H9 (cell line): Measurements from ENCODE around the gene PHETA1. TPM values are rescaled to one million over a fixed set of nuclear protein-coding genes. Genes with fewer than 3 reads are reported as not detected.
"Not testable (repeated sequence)": the region's sequence is repeated elsewhere in the genome, so short reads cannot be mapped to it uniquely, and the experiment has no call there.

ENCODE experiments used
- DNase-seq: peaks from one replicate; pipeline ENCODE4 v3.0.0-alpha.2; 2017
- H2AFZ ChIP-seq: one replicate; pipeline ENCODE4 v1.6.1; 2013; ENCODE audit warnings: mild to moderate bottlenecking, low read length, control low read depth, moderate library complexity
- H2AK5ac ChIP-seq: 2 replicates; pipeline ENCODE4 v1.6.1; 2013; ENCODE audit warnings: low read length, control low read depth, mixed read lengths; ENCODE audit not compliant: insufficient read length
- H2BK120ac ChIP-seq: one replicate; pipeline ENCODE4 v1.6.1; 2013; ENCODE audit warnings: low read depth, mild to moderate bottlenecking, low read length, control low read depth, inconsistent platforms; ENCODE audit not compliant: poor library complexity, severe bottlenecking
- H2BK12ac ChIP-seq: 2 replicates; pipeline ENCODE4 v1.6.1; 2013; ENCODE audit warnings: low read length, control low read depth, mixed read lengths, low read depth; ENCODE audit not compliant: insufficient read length
- H2BK15ac ChIP-seq: 2 replicates; pipeline ENCODE4 v1.6.1; 2013; ENCODE audit warnings: low read depth, low read length, control low read depth
- H2BK20ac ChIP-seq: one replicate; pipeline ENCODE4 v1.6.1; 2013; ENCODE audit warnings: low read depth, mild to moderate bottlenecking, low read length, control low read depth, inconsistent platforms; ENCODE audit not compliant: poor library complexity, severe bottlenecking
- H2BK5ac ChIP-seq: 2 replicates; pipeline ENCODE4 v1.6.1; 2013; ENCODE audit warnings: low read length, control low read depth, mixed read lengths; ENCODE audit not compliant: insufficient read length
- H3K14ac ChIP-seq: 2 replicates; pipeline ENCODE4 v1.6.1; 2013; ENCODE audit warnings: low read length, control low read depth; ENCODE audit not compliant: insufficient read depth
- H3K18ac ChIP-seq: 2 replicates; pipeline ENCODE4 v1.6.1; 2013; ENCODE audit warnings: low read depth, mild to moderate bottlenecking, mixed read lengths, low read length, control low read depth; ENCODE audit not compliant: insufficient read length
- H3K23ac ChIP-seq: 2 replicates; pipeline ENCODE4 v1.6.1; 2013; ENCODE audit warnings: low read length, control low read depth, mixed read lengths, low read depth; ENCODE audit not compliant: insufficient read length
- H3K23me2 ChIP-seq: 2 replicates; pipeline ENCODE4 v1.6.1; 2013; ENCODE audit warnings: low read depth, mild to moderate bottlenecking, mixed read lengths, low read length, control low read depth; ENCODE audit not compliant: insufficient read length, poor library complexity, severe bottlenecking
- H3K27ac ChIP-seq: 2 replicates; pipeline ENCODE4 v1.5.1; 2013; ENCODE audit warnings: low read length, control low read depth, mixed read lengths, low read depth; ENCODE audit not compliant: insufficient read length
- H3K27me3 ChIP-seq: 2 replicates; pipeline ENCODE4 v1.6.1; 2013; ENCODE audit warnings: low read length, control low read depth, inconsistent platforms; ENCODE audit not compliant: insufficient read depth
- H3K4ac ChIP-seq: 2 replicates; pipeline ENCODE4 v1.6.1; 2013; ENCODE audit warnings: low read depth, mild to moderate bottlenecking, control low read depth, inconsistent platforms, low read length, moderate library complexity
- H3K4me1 ChIP-seq: 2 replicates; pipeline ENCODE4 v1.6.1; 2013; ENCODE audit warnings: low read length, control low read depth, inconsistent platforms; ENCODE audit not compliant: insufficient read depth
- H3K4me2 ChIP-seq: 2 replicates; pipeline ENCODE4 v1.6.1; 2013; ENCODE audit warnings: low read length, control low read depth, mixed read lengths; ENCODE audit not compliant: insufficient read length, insufficient read depth
- H3K56ac ChIP-seq: 2 replicates; pipeline ENCODE4 v1.6.1; 2013; ENCODE audit warnings: low read depth, mild to moderate bottlenecking, mixed read lengths, low read length, control low read depth; ENCODE audit not compliant: insufficient read length
- H3K79me1 ChIP-seq: 2 replicates; pipeline ENCODE4 v1.6.1; 2013; ENCODE audit warnings: low read depth, mild to moderate bottlenecking, moderate library complexity, low read length, control low read depth, inconsistent platforms; ENCODE audit not compliant: insufficient read depth, poor library complexity, severe bottlenecking
- H3K79me2 ChIP-seq: 2 replicates; pipeline ENCODE4 v1.6.1; 2013; ENCODE audit warnings: low read length, control low read depth, inconsistent platforms; ENCODE audit not compliant: insufficient read depth
- H3K9ac ChIP-seq: 2 replicates; pipeline ENCODE4 v1.6.1; 2013; ENCODE audit warnings: low read length, control low read depth, mixed read lengths; ENCODE audit not compliant: insufficient read length; ENCODE audit errors: extremely low read depth
- H3K9me3 ChIP-seq: one replicate; pipeline ENCODE4 v1.6.1; 2013; ENCODE audit warnings: low read depth, low read length, inconsistent platforms; ENCODE audit not compliant: control insufficient read depth
- H3T11ph ChIP-seq: one replicate; pipeline ENCODE4 v1.6.1; 2013; ENCODE audit warnings: mild to moderate bottlenecking, low read length, control low read depth, inconsistent platforms
- H4K20me1 ChIP-seq: one replicate; pipeline ENCODE4 v1.6.1; 2013; ENCODE audit not compliant: control insufficient read depth, insufficient read length, insufficient read depth
- H4K5ac ChIP-seq: 2 replicates; pipeline ENCODE4 v1.6.1; 2013; ENCODE audit warnings: low read depth, mild to moderate bottlenecking, mixed read lengths, low read length, control low read depth; ENCODE audit not compliant: insufficient read length
- H4K8ac ChIP-seq: replicated peaks from 2 replicates; pipeline ENCODE4 v1.6.1; 2013; ENCODE audit warnings: low read length, control low read depth, mixed read lengths, low read depth; ENCODE audit not compliant: insufficient read length
- H4K91ac ChIP-seq: 2 replicates; pipeline ENCODE4 v1.6.1; 2013; ENCODE audit warnings: low read depth, mild to moderate bottlenecking, moderate library complexity, mixed read lengths, low read length, control low read depth; ENCODE audit not compliant: insufficient read length
- H3K27ac Mint-ChIP-seq, 3 experiments: 2 replicates in 2 of 3; 3 replicates in 1 of 3; pipeline ENCODE4 v1.8.0; 2020 to 2021; ENCODE audit warnings: mixed read lengths in 3 of 3, mild to moderate bottlenecking in 1 of 3, moderate library complexity in 1 of 3
- H3K27me3 Mint-ChIP-seq: 2 replicates; pipeline ENCODE4 v1.8.0; 2021; ENCODE audit warnings: low read depth, mild to moderate bottlenecking, moderate library complexity, mixed read lengths
- H3K36me3 Mint-ChIP-seq, 3 experiments: 2 replicates in 2 of 3; 3 replicates in 1 of 3; pipeline ENCODE4 v1.8.0; 2020 to 2021; ENCODE audit warnings: low read depth in 3 of 3, mixed read lengths in 3 of 3; ENCODE audit not compliant: insufficient read depth in 1 of 3
- H3K4me1 Mint-ChIP-seq, 2 experiments: 2 replicates each; pipeline ENCODE4 v1.8.0; 2020; ENCODE audit warnings: mixed read lengths in 2 of 2
- H3K4me3 Mint-ChIP-seq, 2 experiments: 2 replicates in 1 of 2; 3 replicates in 1 of 2; pipeline ENCODE4 v1.8.0; 2020 to 2021; ENCODE audit warnings: mild to moderate bottlenecking in 2 of 2, mixed read lengths in 2 of 2, moderate library complexity in 1 of 2
- H3K9me3 Mint-ChIP-seq, 2 experiments: 2 replicates in 1 of 2; 3 replicates in 1 of 2; pipeline ENCODE4 v1.8.0; 2020; ENCODE audit warnings: mild to moderate bottlenecking in 2 of 2, mixed read lengths in 2 of 2, moderate library complexity in 1 of 2
- WGBS: extraction: QIAGEN DNeasy Blood & Tissue Kit; methylation state at CpG from one replicate; pipeline ENCODE4 v1.1.7; 2013; ENCODE audit warnings: missing lambda C conversion rate, low lambda C conversion rate, mixed read lengths; ENCODE audit not compliant: insufficient read length; ENCODE audit errors: extremely low coverage; 5-methylcytosine and 5-hydroxymethylcytosine counted together
- total RNA-seq: library from RNA; stranded (reverse); gene quantifications from 2 replicates; pipeline ENCODE4 v1.2.1, GENCODE V29; 2021
- TF ChIP-seq, protein P1 (sequence below): fragments of 200-600 bp; sonication (generic); conservative IDR thresholded peaks from 3 replicates; pipeline ENCODE4 v1.8.0; 2021; ENCODE audit warnings: antibody characterized with exemption, mild to moderate bottlenecking

The PHETA1 gene
- total RNA-seq, 1 experiment from 2014 or later = 13.1 TPM

DNA sequence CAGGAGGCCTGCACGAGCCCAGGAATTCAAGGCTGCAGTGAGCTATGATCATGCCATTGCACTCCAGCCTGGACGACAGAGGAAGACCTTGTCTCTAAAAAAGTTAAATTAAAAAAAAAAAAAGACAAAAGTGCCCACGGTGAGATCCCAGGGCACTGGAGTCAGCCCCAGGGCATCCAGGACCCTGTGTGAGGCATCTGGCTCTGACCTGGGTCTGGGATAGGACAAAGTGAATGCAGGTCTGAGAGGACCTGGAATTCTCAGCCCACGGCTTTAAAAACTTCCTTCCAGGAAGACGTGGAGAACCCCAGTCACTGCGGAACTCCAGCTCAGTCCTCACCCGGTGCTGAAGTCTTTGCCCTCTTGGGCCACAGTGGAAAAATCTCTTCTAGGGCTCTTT lies 33.1 kb downstream of the PHETA1 start:
- H3K14ac ChIP-seq = no peak overlapping the region
- WGBS = no CpG with 5 or more reads among the region's 7 CpGs
- H3K9me3 Mint-ChIP-seq = no peaks in the 10 kb centered on the region; a peak in 1 of 5 replicates
- H4K20me1 ChIP-seq = no peaks in the 10 kb centered on the region
- H3K23me2 ChIP-seq = no peaks in the 10 kb centered on the region
- H3K9ac ChIP-seq = no peak overlapping the region
- peaks cover 9% of the 10 kb centered on the region in 2 experiments for H3K4me1 Mint-ChIP-seq
- H2AK5ac ChIP-seq = no peak overlapping the region
- no peak overlapping the region for H3T11ph ChIP-seq
- H2BK12ac ChIP-seq = no peak overlapping the region
- H2AFZ ChIP-seq = no peak overlapping the region
- no peaks in the 10 kb centered on the region; the same call in 1 of the 2 replicates for H3K27me3 Mint-ChIP-seq
- H3K9me3 ChIP-seq = no peaks in the 10 kb centered on the region
- H3K4ac ChIP-seq = no peak overlapping the region
- no peak overlapping the region for H2BK5ac ChIP-seq
- no peak overlapping the region for H3K4me2 ChIP-seq
- no peak overlapping the region for H4K8ac ChIP-seq
- no peak overlapping the region for H2BK20ac ChIP-seq
- H3K27ac Mint-ChIP-seq = no peak overlapping the region
- no peak overlapping the region for H4K91ac ChIP-seq
- H3K4me1 ChIP-seq = peaks cover 2% of the 10 kb centered on the region; the same call in 1 of the 2 replicates
- no peaks in the 10 kb centered on the region for H3K79me1 ChIP-seq
- H3K27me3 ChIP-seq = no peaks in the 10 kb centered on the region
- H3K18ac ChIP-seq = no peak overlapping the region
- H3K4me3 Mint-ChIP-seq = no peak overlapping the region
- H2BK15ac ChIP-seq = no peak overlapping the region
- no peak overlapping the region for H3K27ac ChIP-seq
- no peak overlapping the region for H2BK120ac ChIP-seq
- DNase-seq = no peak
- H3K23ac ChIP-seq = no peak overlapping the region
- H3K79me2 ChIP-seq = no peaks in the 10 kb centered on the region
- TF ChIP-seq, protein P1, sequence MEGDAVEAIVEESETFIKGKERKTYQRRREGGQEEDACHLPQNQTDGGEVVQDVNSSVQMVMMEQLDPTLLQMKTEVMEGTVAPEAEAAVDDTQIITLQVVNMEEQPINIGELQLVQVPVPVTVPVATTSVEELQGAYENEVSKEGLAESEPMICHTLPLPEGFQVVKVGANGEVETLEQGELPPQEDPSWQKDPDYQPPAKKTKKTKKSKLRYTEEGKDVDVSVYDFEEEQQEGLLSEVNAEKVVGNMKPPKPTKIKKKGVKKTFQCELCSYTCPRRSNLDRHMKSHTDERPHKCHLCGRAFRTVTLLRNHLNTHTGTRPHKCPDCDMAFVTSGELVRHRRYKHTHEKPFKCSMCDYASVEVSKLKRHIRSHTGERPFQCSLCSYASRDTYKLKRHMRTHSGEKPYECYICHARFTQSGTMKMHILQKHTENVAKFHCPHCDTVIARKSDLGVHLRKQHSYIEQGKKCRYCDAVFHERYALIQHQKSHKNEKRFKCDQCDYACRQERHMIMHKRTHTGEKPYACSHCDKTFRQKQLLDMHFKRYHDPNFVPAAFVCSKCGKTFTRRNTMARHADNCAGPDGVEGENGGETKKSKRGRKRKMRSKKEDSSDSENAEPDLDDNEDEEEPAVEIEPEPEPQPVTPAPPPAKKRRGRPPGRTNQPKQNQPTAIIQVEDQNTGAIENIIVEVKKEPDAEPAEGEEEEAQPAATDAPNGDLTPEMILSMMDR = no peak
- no peak overlapping the region for H3K56ac ChIP-seq
- no peak overlapping the region for H4K5ac ChIP-seq
- peaks cover 2 to 8% (median 4%) of the 10 kb centered on the region in 3 experiments; a peak in 3 of 7 replicates for H3K36me3 Mint-ChIP-seq

DNA sequence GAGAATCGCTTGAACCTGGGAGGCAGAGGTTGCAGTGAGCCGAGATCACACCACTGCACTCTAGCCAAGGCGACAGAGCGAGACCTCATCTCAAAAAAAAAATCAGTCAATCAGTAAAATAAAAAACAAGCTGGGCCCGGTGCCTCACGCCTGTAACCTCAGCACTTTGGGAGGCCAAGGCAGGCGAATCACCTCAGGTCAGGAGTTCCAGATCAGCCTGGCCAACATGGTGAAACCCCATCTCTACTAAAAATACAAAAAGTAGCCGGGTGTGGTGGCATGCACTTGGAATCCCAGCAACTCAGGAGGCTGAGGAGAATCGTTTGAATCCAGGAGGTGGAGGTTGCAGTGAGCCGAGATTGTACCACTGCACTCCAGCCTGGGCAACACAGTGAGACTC lies 33.6 kb downstream of the PHETA1 start:
- H2BK12ac ChIP-seq, H3K56ac ChIP-seq, H3K9me3 ChIP-seq, H3K27ac Mint-ChIP-seq, H3K36me3 Mint-ChIP-seq, H4K20me1 ChIP-seq, H3K23me2 ChIP-seq, H4K91ac ChIP-seq, H3K4ac ChIP-seq, H3T11ph ChIP-seq, H2BK5ac ChIP-seq, H3K18ac ChIP-seq, H3K79me1 ChIP-seq, DNase-seq, H2AFZ ChIP-seq, H2BK15ac ChIP-seq, H3K27me3 ChIP-seq, H3K4me1 Mint-ChIP-seq, H3K14ac ChIP-seq, H4K5ac ChIP-seq, H3K79me2 ChIP-seq, H3K4me2 ChIP-seq, H3K27me3 Mint-ChIP-seq, H3K9me3 Mint-ChIP-seq, H3K27ac ChIP-seq, H3K9ac ChIP-seq, H2BK120ac ChIP-seq, H3K4me1 ChIP-seq, H3K4me3 Mint-ChIP-seq, H2BK20ac ChIP-seq, H2AK5ac ChIP-seq, H4K8ac ChIP-seq, H3K23ac ChIP-seq: not testable (repeated sequence)
- no CpG with 5 or more reads among the region's 10 CpGs for WGBS
